Dermis microvascular lymphatic vessel endothelial cell (primary cell): ENCODE results near the gene NAALAD2. TPM values are rescaled to one million over a fixed set of nuclear protein-coding genes. Genes with fewer than 3 reads are reported as not detected.

Experiments used
- DNase-seq, 2 donors: peaks; one replicate each; pipeline versions ENCODE4 v3.0.0 to v3.0.0-alpha.2; 2010; ENCODE audit warnings: low read depth in 2 of 2
- total RNA-seq: library from RNA; depleted of rRNA; stranded (reverse); fragments of >200 nt; gene quantifications from 2 replicates; pipeline ENCODE4 v1.2.1, GENCODE V29; 2014

The NAALAD2 gene
- total RNA-seq, 1 donor from 2014 or later: 0.26 TPM

- DNase-seq: no peak
These were observed 107.0 kb downstream of the NAALAD2 start for GRCh38 chr11:90241414-90241813.

Other genes with a start within 250 kb of the NAALAD2 start
- gene TRIM49D1, start 212.4 kb upstream of the NAALAD2 start, total RNA-seq: not detected in 2 replicates
- not detected in 2 replicates for gene TRIM49D2, start 210.6 kb upstream of the NAALAD2 start, total RNA-seq
- gene TRIM64, start 168.6 kb upstream of the NAALAD2 start, total RNA-seq: not detected in 2 replicates
- gene TRIM49C, start 103.6 kb upstream of the NAALAD2 start, total RNA-seq: not detected in 2 replicates
- not detected in 2 replicates for gene UBTFL1, start 48.7 kb upstream of the NAALAD2 start, total RNA-seq
- gene CHORDC1, start 88.4 kb downstream of the NAALAD2 start, total RNA-seq: 21.1 and 23.4 TPM in 2 replicates